Keratinocyte (primary cell): Measurements from ENCODE around the gene RBM47.

ENCODE experiments used
- CTCF ChIP-seq, 3 experiments: IDR thresholded peaks in 1 of 3; conservative IDR thresholded peaks in 1 of 3; optimal IDR thresholded peaks in 1 of 3; 2 replicates in 2 of 3; 3 replicates in 1 of 3; pipeline versions ENCODE3 to v1.5.1; 2011; ENCODE audit warnings: low read length in 3 of 3, mild to moderate bottlenecking in 3 of 3, moderate library complexity in 2 of 3, control low read depth in 1 of 3, inconsistent platforms in 1 of 3; ENCODE audit not compliant: insufficient read depth in 2 of 3; ENCODE audit errors: extremely low read depth in 1 of 3
- EZH2 ChIP-seq: IDR thresholded peaks from one replicate; pipeline ENCODE4 v1.6.1; 2012; ENCODE audit warnings: inconsistent platforms, mild to moderate bottlenecking, low read length, moderate library complexity

GRCh38 chr4:40454816-40455215, 174.8 kb downstream of the RBM47 start:
- TF ChIP-seq CTCF (optimal IDR thresholded peaks at IDR 0.05 in 1 of 3, IDR thresholded peaks at IDR 0.05 in 1 of 3, conservative IDR thresholded peaks at IDR 0.05 in 1 of 3; ENCODE audit: extremely low read depth in 1 of 3, insufficient read depth in 2 of 3, low read length in 3 of 3) (no peak), EZH2 (no peak)
